NCI-H446 (cell line): Measurements from ENCODE around the gene TMEM238L.

Source experiments
- DNase-seq, 2 experiments: peaks; one replicate each; lab custom pipeline; 2025; lab: John Stamatoyannopoulos, UW

The TMEM238L gene

DNA sequence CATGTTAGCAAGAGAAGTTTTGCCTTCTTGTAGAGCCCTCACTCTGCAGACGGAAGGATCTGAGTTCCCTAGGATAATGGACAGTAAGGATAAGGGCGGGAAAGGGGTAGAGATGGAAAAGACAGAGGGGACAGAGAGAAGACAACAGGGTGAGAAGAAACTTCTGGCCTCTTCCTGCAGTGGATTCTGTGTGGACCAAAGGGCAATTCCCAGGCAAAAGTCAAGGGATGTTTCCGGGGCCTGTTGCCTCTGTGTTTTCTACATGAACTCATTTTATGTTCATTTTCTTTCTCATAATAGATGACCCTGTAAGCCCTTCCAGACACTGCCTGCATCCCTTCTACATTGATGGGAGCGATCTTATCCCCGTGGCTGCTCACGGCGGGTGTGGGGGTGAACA lies 647 bp upstream of the TMEM238L start:
- DNase-seq = no peak

- DNase-seq = no peak
Observed at GRCh38 chr17:10803350-10803749, 549 bp downstream of the TMEM238L start.

- DNase-seq = no peak
Observed at GRCh38 chr17:10802496-10803284, 1.2 kb downstream of the TMEM238L start.

DNA sequence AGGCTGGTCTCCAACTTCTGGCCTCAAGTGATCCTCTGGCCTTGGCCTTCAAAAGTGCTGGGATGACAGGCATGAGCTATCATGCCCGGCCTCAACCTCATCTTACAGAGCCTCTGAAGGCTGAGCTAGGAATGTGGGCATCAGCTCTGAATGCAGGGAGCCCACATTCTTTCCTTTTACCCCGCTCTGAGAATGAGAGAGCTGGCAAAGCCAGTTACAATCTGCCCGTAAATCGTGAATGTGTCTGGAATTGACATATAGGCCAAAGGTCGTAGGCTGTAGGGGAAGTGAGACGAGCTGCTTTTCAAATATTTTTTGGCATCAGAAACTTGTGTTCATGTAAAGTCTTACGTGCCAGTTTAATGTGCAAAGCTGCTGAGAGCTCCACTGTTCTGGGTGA lies 4.5 kb downstream of the TMEM238L start:
- no peak for DNase-seq

DNA sequence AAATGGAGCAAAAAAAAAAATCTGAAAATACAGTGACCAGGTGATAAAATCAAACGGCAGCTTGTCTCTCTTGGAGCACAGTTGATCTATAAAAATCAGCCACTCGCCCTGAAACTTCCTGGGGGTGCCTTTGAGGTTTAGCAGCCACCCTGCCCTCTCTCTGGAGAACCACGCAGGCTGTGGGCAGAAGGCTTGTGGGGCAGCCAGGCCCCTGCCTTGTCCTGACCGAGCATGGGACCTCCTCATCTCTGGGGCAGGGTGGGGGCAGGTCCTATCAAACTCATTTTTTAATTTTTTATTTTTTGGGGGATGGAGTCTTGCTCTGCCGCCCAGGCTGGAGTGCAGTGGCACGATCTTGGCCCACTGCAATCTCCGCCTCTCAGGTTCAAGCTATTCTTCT lies 5.0 kb downstream of the TMEM238L start:
- DNase-seq = no peak

- no peak for DNase-seq
Observed at GRCh38 chr17:10798332-10798749, 5.6 kb downstream of the TMEM238L start.

DNA sequence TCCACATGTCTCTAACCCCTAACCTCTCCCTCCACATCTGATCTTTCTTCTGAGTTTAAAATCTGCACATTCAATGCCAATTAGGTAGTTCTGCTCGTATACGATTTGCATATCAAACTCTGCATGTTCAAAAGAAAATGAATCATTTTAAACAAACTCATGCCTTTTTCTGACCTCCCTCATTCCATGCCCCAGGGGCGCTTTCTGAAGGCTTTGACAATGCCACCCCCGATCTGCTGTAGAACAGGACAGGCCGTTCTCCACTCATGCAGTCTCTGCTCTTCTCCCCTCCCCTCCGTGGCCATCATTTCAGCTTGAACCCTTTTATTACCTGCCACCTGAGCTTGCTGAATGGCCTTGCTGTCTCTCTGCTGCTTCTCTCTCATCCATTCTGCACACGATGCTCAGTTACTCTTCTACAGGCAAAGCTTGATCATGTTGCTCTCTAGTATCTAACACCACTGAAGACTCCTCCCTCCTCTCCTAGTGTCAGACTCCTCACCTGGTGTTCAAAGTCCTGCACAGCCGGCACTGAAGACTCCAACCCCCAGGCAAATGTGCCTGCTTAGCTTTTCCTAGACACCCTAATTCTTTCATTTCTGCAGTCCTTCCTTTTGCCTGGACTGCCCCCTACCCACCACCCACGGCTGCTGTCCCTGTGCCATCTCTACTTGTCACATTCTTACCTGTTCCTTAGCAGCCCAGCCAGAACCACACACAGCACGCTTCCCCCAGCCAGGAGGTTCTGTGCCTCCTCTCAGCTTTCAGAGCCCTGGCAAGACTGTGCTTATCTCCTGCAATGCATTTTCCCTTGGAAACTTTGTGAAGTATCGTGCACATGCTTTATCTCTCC lies 6.2 kb downstream of the TMEM238L start:
- no peak for DNase-seq

DNA sequence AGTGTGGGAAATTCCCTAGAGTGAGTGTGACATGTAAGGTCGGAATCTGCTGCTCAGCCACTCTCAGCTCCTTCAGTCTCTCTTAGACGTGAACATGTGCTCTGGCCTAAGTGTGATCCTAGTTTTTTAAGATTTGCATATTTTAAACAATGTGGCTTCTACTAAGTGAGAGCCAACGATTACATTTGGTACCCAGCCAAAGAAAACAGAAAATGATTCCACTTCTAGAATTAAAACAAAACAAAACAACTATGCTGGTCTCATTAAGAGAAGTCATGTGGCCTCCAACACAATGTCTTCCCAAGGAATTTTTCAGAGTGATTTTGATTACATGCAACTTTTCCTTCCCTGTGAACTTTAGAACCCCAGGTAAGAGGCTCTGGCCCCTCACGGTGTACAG lies 10.1 kb downstream of the TMEM238L start:
- no peak for DNase-seq

DNA sequence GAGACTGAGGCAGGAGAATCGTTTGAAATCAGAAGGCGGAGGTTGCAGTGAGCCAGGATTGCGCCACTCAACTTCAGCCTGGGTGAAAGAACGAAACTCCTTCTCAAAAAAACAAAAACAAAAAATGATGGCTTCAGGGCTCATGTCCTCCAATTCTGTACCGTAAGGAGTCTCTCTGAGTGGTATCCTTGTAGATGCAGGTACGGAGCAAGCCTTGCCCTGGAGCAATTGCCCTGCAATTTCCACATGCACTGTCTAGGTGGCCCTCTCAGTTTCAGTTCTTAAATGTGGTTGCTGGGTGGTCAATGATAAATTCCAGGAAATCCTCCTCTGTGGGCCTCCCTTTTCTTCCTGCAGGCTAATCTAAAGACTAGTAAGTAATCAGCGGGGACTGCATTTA lies 10.6 kb downstream of the TMEM238L start:
- no peak for DNase-seq

- DNase-seq = no peak
Observed at GRCh38 chr17:10792151-10792550, 11.7 kb downstream of the TMEM238L start.

- DNase-seq = no peak
Observed at GRCh38 chr17:10790491-10791401, 13.2 kb downstream of the TMEM238L start.

DNA sequence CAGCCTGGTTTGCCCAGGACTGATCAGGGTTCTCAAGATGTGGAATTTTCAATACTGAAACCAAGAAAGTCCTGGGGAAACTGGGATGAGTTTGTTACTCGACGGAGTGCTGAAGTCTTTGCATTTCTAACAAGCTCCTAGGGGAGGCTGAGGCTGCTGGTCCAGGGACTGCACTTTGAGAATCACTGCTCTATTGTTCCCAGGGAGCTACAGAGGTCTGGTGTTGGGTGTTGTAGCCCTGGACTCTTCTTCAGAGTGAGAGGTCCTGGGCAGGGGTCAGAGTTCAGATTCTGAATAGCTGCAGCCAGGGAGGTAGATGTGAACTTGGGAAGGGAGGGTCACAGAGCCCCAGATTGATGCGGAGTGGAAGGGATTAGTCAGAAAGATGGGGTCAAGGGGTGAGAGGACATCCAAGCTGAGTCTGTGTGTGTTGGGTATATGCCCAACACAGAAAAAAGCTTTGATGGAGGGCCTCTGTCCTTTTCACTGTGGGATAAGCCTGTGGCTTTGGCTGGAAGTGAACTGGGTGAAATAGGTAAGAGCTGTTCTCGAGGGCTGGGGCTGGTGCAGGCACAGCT lies 14.1 kb downstream of the TMEM238L start:
- no peak for DNase-seq

- DNase-seq = no peak
Observed at GRCh38 chr17:10787306-10788045, 16.4 kb downstream of the TMEM238L start.

DNA sequence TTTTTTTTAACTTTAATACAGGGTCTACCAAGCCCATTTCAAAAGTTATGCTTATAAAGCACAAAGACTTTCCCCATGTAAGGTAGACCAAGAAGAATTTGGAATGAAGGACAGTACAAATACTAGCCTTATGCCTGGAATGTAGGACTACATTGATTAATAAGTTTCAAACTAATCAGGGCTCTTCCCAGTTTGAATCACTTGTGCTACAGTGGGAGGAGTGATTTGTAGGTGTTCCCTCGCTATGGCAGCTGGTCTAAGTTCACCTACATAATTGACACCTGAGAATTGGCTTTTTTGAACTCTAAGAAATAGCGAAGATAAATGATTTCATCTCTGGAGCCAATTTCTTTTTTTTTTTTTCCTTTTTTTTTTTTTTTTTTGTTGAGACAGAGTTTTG lies 18.6 kb downstream of the TMEM238L start:
- DNase-seq = no peak

GRCh38 chr17:10779609-10780008 lies 24.3 kb downstream of the TMEM238L start:
- DNase-seq = no peak

DNA sequence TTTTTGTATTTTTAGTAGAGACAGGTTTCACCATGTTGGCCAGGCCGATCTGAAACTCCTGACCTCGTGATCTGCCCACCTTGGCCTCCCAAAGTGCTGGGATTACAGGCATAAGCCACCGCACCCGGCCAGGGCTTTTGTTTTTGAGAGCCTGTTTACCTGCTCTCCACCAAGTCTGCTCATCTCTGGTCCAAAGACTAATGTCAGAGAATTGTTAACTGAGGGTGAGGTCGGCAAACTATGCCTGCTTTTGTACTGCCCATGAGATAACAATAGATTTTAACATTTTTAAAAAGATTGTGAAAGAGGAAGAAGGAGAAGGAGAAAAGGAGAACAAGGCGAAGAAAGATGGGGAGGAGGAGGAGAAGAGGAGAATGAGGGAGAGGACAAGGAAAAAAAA lies 26.0 kb downstream of the TMEM238L start:
- DNase-seq = no peak

GRCh38 chr17:10777131-10777807 lies 26.6 kb downstream of the TMEM238L start:
- DNase-seq = no peak

GRCh38 chr17:10776381-10776780 lies 27.5 kb downstream of the TMEM238L start:
- no peak for DNase-seq

- DNase-seq = no peak
Observed at GRCh38 chr17:10775740-10776356, 28.1 kb downstream of the TMEM238L start.

DNA sequence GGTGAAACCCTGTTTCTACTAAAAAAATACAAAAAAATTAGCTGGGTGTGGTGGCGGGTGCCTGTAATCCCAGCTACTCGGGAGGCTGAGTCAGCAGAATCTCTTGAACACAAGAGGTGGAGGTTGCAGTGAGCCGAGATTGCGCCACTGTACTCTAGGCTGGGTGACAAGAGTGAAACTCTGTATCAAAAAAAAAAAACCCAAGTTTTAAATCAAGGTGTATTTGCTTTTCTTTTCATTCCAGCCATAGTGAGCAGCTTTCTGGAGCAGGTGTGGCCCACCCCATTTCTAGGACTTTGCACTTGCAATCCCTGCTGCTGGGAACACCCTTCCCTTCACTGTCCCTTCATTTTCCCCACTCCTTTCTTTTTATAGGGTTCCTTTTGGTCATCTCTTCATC lies 28.8 kb downstream of the TMEM238L start:
- DNase-seq = no peak
